GM10248 (cell line): ENCODE data around the gene TMEM130.

Source experiments
- CTCF ChIA-PET: fragments of 300-600 bp; sonication (Branson Sonifier 250); formaldehyde crosslinking; extraction: SDS; loops from one replicate; lab custom pipeline; 2021; ENCODE audit warnings: antibody characterized with exemption; lab: Yijun Ruan, JAX
- POLR2A ChIA-PET: fragments of 350-650 bp; sonication (Branson Sonifier 250); formaldehyde crosslinking; extraction: SDS; loops from one replicate; lab custom pipeline; 2020; ENCODE audit warnings: antibody characterized with exemption; lab: Yijun Ruan, JAX
- DNase-seq: peaks from one replicate; pipeline ENCODE4 v3.0.0; 2012; ENCODE audit errors: extremely low spot score
- CTCF ChIP-seq: IDR thresholded peaks from 2 replicates; pipeline ENCODE4 v1.5.1; 2012; ENCODE audit warnings: mild to moderate bottlenecking, low read depth; ENCODE audit errors: extremely low read depth, missing control alignments, control extremely low read depth

TMEM130 gene

GRCh38 chr7:98908585-98908984, 38.8 kb upstream of the TMEM130 start:
- ChIA-PET POLR2A (interaction anchor here (0.7 kb wide), 1 partner anchor 529 kb away, joined by 5 read pairs; no protein-coding TSS in a partner anchor), CTCF (interaction anchor here (1.2 to 1.4 kb wide), 2 partner anchors 29 to 30 kb away, joined by 3 to 5 read pairs; partner anchors contain the start of gene TRRAP)
- no peak for DNase-seq
- TF ChIP-seq CTCF: no peak

DNA sequence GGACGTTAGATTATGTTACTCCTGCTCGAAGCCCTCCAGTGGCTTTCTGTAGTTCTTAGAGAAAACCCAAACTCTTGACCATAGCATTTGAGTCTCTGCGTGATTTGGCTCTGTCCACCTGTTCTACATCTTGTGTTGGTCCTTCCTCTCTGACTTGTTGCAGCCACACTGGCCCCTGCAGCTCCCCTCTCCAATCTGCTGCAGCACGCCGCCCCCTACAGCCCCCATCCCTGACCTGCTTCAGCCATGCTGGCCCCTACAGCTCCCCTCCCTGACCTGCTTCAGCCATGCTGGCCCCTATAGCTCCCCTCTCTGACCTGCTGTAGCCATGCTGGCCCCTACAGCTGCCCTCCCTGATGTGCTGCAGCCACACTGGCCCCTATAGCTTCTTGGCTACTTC, 37.8 kb upstream of the TMEM130 start:
- ChIA-PET CTCF (interaction anchor here (1.0 to 1.4 kb wide), 3 partner anchors 28 to 29 kb away, joined by 3 to 5 read pairs (median 3); partner anchors contain the start of gene TRRAP), POLR2A (no interaction called here)
- TF ChIP-seq CTCF: no peak
- no peak for DNase-seq

GRCh38 chr7:98903246-98903645, 33.4 kb upstream of the TMEM130 start:
- DNase-seq: no peak
- TF ChIP-seq CTCF: no peak
- ChIA-PET POLR2A (no interaction called here), CTCF (interaction anchor here (1.2 to 1.9 kb wide), 3 partner anchors 12 to 25 kb away, joined by 3 to 9 read pairs (median 5); partner anchors contain the start of gene TRRAP)

- POLR2A ChIA-PET: no interaction called here
- CTCF ChIA-PET: interaction anchor here (0.6 to 1.9 kb wide), 4 partner anchors 11 to 38 kb away, joined by 3 to 9 read pairs (median 4); partner anchors contain the start of gene TRRAP
- no peak for TF ChIP-seq CTCF
- DNase-seq: no peak
Measured at GRCh38 chr7:98902523-98902922, 32.7 kb upstream of the TMEM130 start.

GRCh38 chr7:98900815-98901214, 31.0 kb upstream of the TMEM130 start:
- CTCF ChIA-PET: interaction anchor here (1.4 kb wide), 1 partner anchor 22 kb away, joined by 6 read pairs; the partner anchor contains the start of gene TRRAP

GRCh38 chr7:98899816-98900215, 30.0 kb upstream of the TMEM130 start:
- DNase-seq: no peak
- POLR2A ChIA-PET: no interaction called here
- no peak for TF ChIP-seq CTCF
- CTCF ChIA-PET: interaction anchor here (1.1 to 1.4 kb wide), 3 partner anchors 9 to 69 kb away, joined by 4 to 6 read pairs (median 4); partner anchors contain the start of gene TRRAP

More at GRCh38 chr7:98900815-98901214, 31.0 kb upstream of the TMEM130 start:
- no peak for DNase-seq
- POLR2A ChIA-PET: interaction anchor here (0.6 kb wide), 1 partner anchor 587 kb away, joined by 5 read pairs; no protein-coding TSS in a partner anchor
- no peak for TF ChIP-seq CTCF
